Measurements from ENCODE around the gene PLCH2.

Gene PLCH2

GRCh38 chr1:2516946-2517345 is 40.9 kb downstream of the PLCH2 start:
- Histone ChIP-seq H3K27ac (ENCODE audit: low read depth in 2 of 2, low read length in 2 of 2) (no peak overlapping the region), H3K9me3 (ENCODE audit: control insufficient read depth in 2 of 2, low read length in 2 of 2) (no peaks in the 10 kb centered on the region), H3K36me3 (ENCODE audit: control insufficient read depth in 2 of 2, insufficient read depth in 2 of 2, low read length in 2 of 2) (peaks cover 73 to 82% of the 10 kb centered on the region in 2 donors)

GRCh38 chr1:2517966-2518365 is 41.9 kb downstream of the PLCH2 start:
- Histone ChIP-seq H3K9ac (ENCODE audit: low read depth in 1 of 2, low read length in 2 of 2) (no peak overlapping the region), H3K27ac (ENCODE audit: low read depth in 2 of 2, low read length in 2 of 2) (no peak overlapping the region), H3K9me3 (ENCODE audit: control insufficient read depth in 2 of 2, low read length in 2 of 2) (no peaks in the 10 kb centered on the region), H3K36me3 (ENCODE audit: control insufficient read depth in 2 of 2, insufficient read depth in 2 of 2, low read length in 2 of 2) (peaks cover 64 to 75% of the 10 kb centered on the region in 2 donors), H3K4me3 (ENCODE audit: low read length in 2 of 2) (no peak overlapping the region), H3K4me1 (ENCODE audit: control insufficient read depth in 2 of 2, insufficient read depth in 2 of 2, low read length in 2 of 2) (no peaks in the 10 kb centered on the region), H3K27me3 (ENCODE audit: control insufficient read depth in 2 of 2, insufficient read depth in 2 of 2, low read length in 2 of 2) (no peaks in the 10 kb centered on the region)

More at GRCh38 chr1:2516946-2517345, 40.9 kb downstream of the PLCH2 start:
- Histone ChIP-seq H3K4me3 (ENCODE audit: low read length in 2 of 2) (no peak overlapping the region), H3K27me3 (ENCODE audit: control insufficient read depth in 2 of 2, insufficient read depth in 2 of 2, low read length in 2 of 2) (no peaks in the 10 kb centered on the region), H3K9ac (ENCODE audit: low read depth in 1 of 2, low read length in 2 of 2) (no peak overlapping the region), H3K4me1 (ENCODE audit: control insufficient read depth in 2 of 2, insufficient read depth in 2 of 2, low read length in 2 of 2) (no peaks in the 10 kb centered on the region)

- peaks cover 58 to 73% of the 10 kb centered on the region in 2 donors for H3K36me3 ChIP-seq (ENCODE audit: control insufficient read depth in 2 of 2, insufficient read depth in 2 of 2, low read length in 2 of 2)
- H3K4me1 ChIP-seq (ENCODE audit: control insufficient read depth in 2 of 2, insufficient read depth in 2 of 2, low read length in 2 of 2), result peaks cover 0 to 2% of the 10 kb centered on the region in 2 donors
- H3K27me3 ChIP-seq (ENCODE audit: control insufficient read depth in 2 of 2, insufficient read depth in 2 of 2, low read length in 2 of 2), result no peaks in the 10 kb centered on the region
- no peak overlapping the region for H3K27ac ChIP-seq (ENCODE audit: low read depth in 2 of 2, low read length in 2 of 2)
- H3K9ac ChIP-seq (ENCODE audit: low read depth in 1 of 2, low read length in 2 of 2), result no peak overlapping the region
- H3K9me3 ChIP-seq (ENCODE audit: control insufficient read depth in 2 of 2, low read length in 2 of 2), result no peaks in the 10 kb centered on the region
- no peak overlapping the region for H3K4me3 ChIP-seq (ENCODE audit: low read length in 2 of 2)
Observed at GRCh38 chr1:2518528-2518927, 42.4 kb downstream of the PLCH2 start.

GRCh38 chr1:2519029-2519685 is 43.1 kb downstream of the PLCH2 start:
- Histone ChIP-seq H3K4me1 (ENCODE audit: control insufficient read depth in 2 of 2, insufficient read depth in 2 of 2, low read length in 2 of 2) (peaks cover 0 to 2% of the 10 kb centered on the region in 2 donors), H3K9ac (ENCODE audit: low read depth in 1 of 2, low read length in 2 of 2) (no peak overlapping the region), H3K36me3 (ENCODE audit: control insufficient read depth in 2 of 2, insufficient read depth in 2 of 2, low read length in 2 of 2) (peaks cover 52 to 67% of the 10 kb centered on the region in 2 donors), H3K4me3 (ENCODE audit: low read length in 2 of 2) (no peak overlapping the region), H3K27ac (ENCODE audit: low read depth in 2 of 2, low read length in 2 of 2) (no peak overlapping the region), H3K9me3 (ENCODE audit: control insufficient read depth in 2 of 2, low read length in 2 of 2) (no peaks in the 10 kb centered on the region), H3K27me3 (ENCODE audit: control insufficient read depth in 2 of 2, insufficient read depth in 2 of 2, low read length in 2 of 2) (no peaks in the 10 kb centered on the region)

- H3K4me3 ChIP-seq (ENCODE audit: low read length in 2 of 2), result no peak overlapping the region
- peaks cover 4 to 6% of the 10 kb centered on the region in 2 donors for H3K4me1 ChIP-seq (ENCODE audit: control insufficient read depth in 2 of 2, insufficient read depth in 2 of 2, low read length in 2 of 2)
- H3K27ac ChIP-seq (ENCODE audit: low read depth in 2 of 2, low read length in 2 of 2), result no peak overlapping the region
- H3K36me3 ChIP-seq (ENCODE audit: control insufficient read depth in 2 of 2, insufficient read depth in 2 of 2, low read length in 2 of 2), result peaks cover 51 to 64% of the 10 kb centered on the region in 2 donors
- H3K27me3 ChIP-seq (ENCODE audit: control insufficient read depth in 2 of 2, insufficient read depth in 2 of 2, low read length in 2 of 2), result no peaks in the 10 kb centered on the region
- no peak overlapping the region for H3K9ac ChIP-seq (ENCODE audit: low read depth in 1 of 2, low read length in 2 of 2)
- no peaks in the 10 kb centered on the region for H3K9me3 ChIP-seq (ENCODE audit: control insufficient read depth in 2 of 2, low read length in 2 of 2)
Observed at GRCh38 chr1:2519729-2520128, 43.6 kb downstream of the PLCH2 start.

- H3K27ac ChIP-seq (ENCODE audit: low read depth in 2 of 2, low read length in 2 of 2), result no peak overlapping the region
- no peak overlapping the region for H3K9ac ChIP-seq (ENCODE audit: low read depth in 1 of 2, low read length in 2 of 2)
- H3K4me1 ChIP-seq (ENCODE audit: control insufficient read depth in 2 of 2, insufficient read depth in 2 of 2, low read length in 2 of 2), result peaks cover 9 to 11% of the 10 kb centered on the region in 2 donors
- H3K4me3 ChIP-seq (ENCODE audit: low read length in 2 of 2), result no peak overlapping the region
- peaks cover 50 to 60% of the 10 kb centered on the region in 2 donors for H3K36me3 ChIP-seq (ENCODE audit: control insufficient read depth in 2 of 2, insufficient read depth in 2 of 2, low read length in 2 of 2)
- no peaks in the 10 kb centered on the region for H3K9me3 ChIP-seq (ENCODE audit: control insufficient read depth in 2 of 2, low read length in 2 of 2)
- H3K27me3 ChIP-seq (ENCODE audit: control insufficient read depth in 2 of 2, insufficient read depth in 2 of 2, low read length in 2 of 2), result no peaks in the 10 kb centered on the region
Observed at GRCh38 chr1:2520206-2520605, 44.1 kb downstream of the PLCH2 start.

- H3K27ac ChIP-seq (ENCODE audit: low read depth in 2 of 2, low read length in 2 of 2), result no peak overlapping the region
- H3K4me3 ChIP-seq (ENCODE audit: low read length in 2 of 2), result no peak overlapping the region
- H3K9me3 ChIP-seq (ENCODE audit: control insufficient read depth in 2 of 2, low read length in 2 of 2), result no peaks in the 10 kb centered on the region
- H3K27me3 ChIP-seq (ENCODE audit: control insufficient read depth in 2 of 2, insufficient read depth in 2 of 2, low read length in 2 of 2), result no peaks in the 10 kb centered on the region
- peaks cover 15 to 16% of the 10 kb centered on the region in 2 donors for H3K4me1 ChIP-seq (ENCODE audit: control insufficient read depth in 2 of 2, insufficient read depth in 2 of 2, low read length in 2 of 2)
- peaks cover 44 to 54% of the 10 kb centered on the region in 2 donors for H3K36me3 ChIP-seq (ENCODE audit: control insufficient read depth in 2 of 2, insufficient read depth in 2 of 2, low read length in 2 of 2)
- no peak overlapping the region for H3K9ac ChIP-seq (ENCODE audit: low read depth in 1 of 2, low read length in 2 of 2)
Observed at GRCh38 chr1:2520806-2521205, 44.7 kb downstream of the PLCH2 start.

GRCh38 chr1:2522230-2522629 is 46.1 kb downstream of the PLCH2 start:
- peaks cover 21 to 22% of the 10 kb centered on the region in 2 donors for H3K4me1 ChIP-seq (ENCODE audit: control insufficient read depth in 2 of 2, insufficient read depth in 2 of 2, low read length in 2 of 2)
- H3K27me3 ChIP-seq (ENCODE audit: control insufficient read depth in 2 of 2, insufficient read depth in 2 of 2, low read length in 2 of 2), result no peaks in the 10 kb centered on the region
- no peak overlapping the region for H3K9ac ChIP-seq (ENCODE audit: low read depth in 1 of 2, low read length in 2 of 2)
- H3K36me3 ChIP-seq (ENCODE audit: control insufficient read depth in 2 of 2, insufficient read depth in 2 of 2, low read length in 2 of 2), result peaks cover 35 to 40% of the 10 kb centered on the region in 2 donors
- H3K4me3 ChIP-seq (ENCODE audit: low read length in 2 of 2), result no peak overlapping the region
- no peak overlapping the region for H3K27ac ChIP-seq (ENCODE audit: low read depth in 2 of 2, low read length in 2 of 2)
- H3K9me3 ChIP-seq (ENCODE audit: control insufficient read depth in 2 of 2, low read length in 2 of 2), result no peaks in the 10 kb centered on the region

GRCh38 chr1:2523191-2523890 is 47.3 kb downstream of the PLCH2 start:
- H3K9ac ChIP-seq (ENCODE audit: low read depth in 1 of 2, low read length in 2 of 2), result no peak overlapping the region
- H3K27ac ChIP-seq (ENCODE audit: low read depth in 2 of 2, low read length in 2 of 2), result no peak overlapping the region
- peaks cover 24 to 29% of the 10 kb centered on the region in 2 donors for H3K4me1 ChIP-seq (ENCODE audit: control insufficient read depth in 2 of 2, insufficient read depth in 2 of 2, low read length in 2 of 2)
- no peaks in the 10 kb centered on the region for H3K27me3 ChIP-seq (ENCODE audit: control insufficient read depth in 2 of 2, insufficient read depth in 2 of 2, low read length in 2 of 2)
- H3K9me3 ChIP-seq (ENCODE audit: control insufficient read depth in 2 of 2, low read length in 2 of 2), result no peaks in the 10 kb centered on the region
- H3K36me3 ChIP-seq (ENCODE audit: control insufficient read depth in 2 of 2, insufficient read depth in 2 of 2, low read length in 2 of 2), result peaks cover 25 to 29% of the 10 kb centered on the region in 2 donors
- H3K4me3 ChIP-seq (ENCODE audit: low read length in 2 of 2), result no peak overlapping the region

- H3K27ac ChIP-seq (ENCODE audit: low read depth in 2 of 2, low read length in 2 of 2), result no peak overlapping the region
- peaks cover 28 to 34% of the 10 kb centered on the region in 2 donors for H3K4me1 ChIP-seq (ENCODE audit: control insufficient read depth in 2 of 2, insufficient read depth in 2 of 2, low read length in 2 of 2)
- H3K27me3 ChIP-seq (ENCODE audit: control insufficient read depth in 2 of 2, insufficient read depth in 2 of 2, low read length in 2 of 2), result no peaks in the 10 kb centered on the region
- peaks cover 18 to 22% of the 10 kb centered on the region in 2 donors for H3K36me3 ChIP-seq (ENCODE audit: control insufficient read depth in 2 of 2, insufficient read depth in 2 of 2, low read length in 2 of 2)
- no peaks in the 10 kb centered on the region for H3K9me3 ChIP-seq (ENCODE audit: control insufficient read depth in 2 of 2, low read length in 2 of 2)
- peak overlapping the region in 1 of 2 donors; percentile 38 for H3K4me3 ChIP-seq (ENCODE audit: low read length in 2 of 2)
- no peak overlapping the region for H3K9ac ChIP-seq (ENCODE audit: low read depth in 1 of 2, low read length in 2 of 2)
Observed at GRCh38 chr1:2523891-2524609, 48.0 kb downstream of the PLCH2 start.
